IPS-NIHi11 (cell line): ENCODE data around the gene MED14.

Source experiments
- DNase-seq: peaks from one replicate; pipeline ENCODE4 v3.0.0; 2012; ENCODE audit warnings: mixed read lengths, low spot score

The MED14 gene

DNA sequence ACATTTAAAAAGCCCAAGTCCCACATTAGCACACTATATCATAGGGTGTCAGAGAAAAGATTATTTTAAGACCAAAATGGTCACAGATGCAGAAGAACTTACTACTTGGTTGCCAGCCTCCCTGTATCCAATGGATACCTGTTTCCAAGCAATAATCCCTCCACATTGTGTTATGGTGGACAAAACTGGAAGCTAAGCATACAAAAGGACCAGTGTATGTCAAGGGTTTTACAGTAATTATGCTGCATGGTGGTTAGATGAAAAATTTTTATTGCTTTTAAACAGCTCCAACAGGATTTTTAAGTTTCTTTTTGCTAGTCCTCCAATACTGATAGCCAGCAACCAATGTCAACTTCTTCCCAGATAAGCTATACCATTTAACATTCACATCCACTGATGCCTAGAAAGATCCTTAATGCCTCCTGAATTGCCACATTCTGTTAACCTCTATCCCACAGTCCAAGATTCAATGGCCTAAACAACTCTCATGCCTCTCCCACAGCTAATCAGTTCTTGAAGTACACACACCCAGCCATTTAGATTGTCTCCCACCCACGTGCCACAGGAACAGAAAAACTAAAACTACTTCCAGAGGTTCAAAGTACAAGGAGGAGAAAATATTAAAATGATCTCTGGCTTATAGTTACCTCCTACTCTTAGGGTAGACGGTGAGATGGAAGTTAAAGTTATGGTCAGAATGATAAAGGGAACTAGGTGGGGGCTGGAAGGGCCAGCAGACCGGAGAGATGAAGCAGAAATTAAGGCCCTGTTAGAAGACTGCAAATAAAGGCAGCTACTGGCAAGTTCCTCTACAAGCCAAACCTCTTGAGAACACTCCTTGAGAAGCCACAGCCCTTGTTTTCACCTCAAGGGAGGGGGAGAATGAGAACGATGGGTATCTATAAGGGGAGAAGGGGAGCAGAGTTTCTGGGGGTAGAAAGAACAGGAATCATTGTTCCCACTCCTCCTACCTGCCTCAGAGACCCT is 5.5 kb downstream of the MED14 start:
- DNase-seq: no peak

DNA sequence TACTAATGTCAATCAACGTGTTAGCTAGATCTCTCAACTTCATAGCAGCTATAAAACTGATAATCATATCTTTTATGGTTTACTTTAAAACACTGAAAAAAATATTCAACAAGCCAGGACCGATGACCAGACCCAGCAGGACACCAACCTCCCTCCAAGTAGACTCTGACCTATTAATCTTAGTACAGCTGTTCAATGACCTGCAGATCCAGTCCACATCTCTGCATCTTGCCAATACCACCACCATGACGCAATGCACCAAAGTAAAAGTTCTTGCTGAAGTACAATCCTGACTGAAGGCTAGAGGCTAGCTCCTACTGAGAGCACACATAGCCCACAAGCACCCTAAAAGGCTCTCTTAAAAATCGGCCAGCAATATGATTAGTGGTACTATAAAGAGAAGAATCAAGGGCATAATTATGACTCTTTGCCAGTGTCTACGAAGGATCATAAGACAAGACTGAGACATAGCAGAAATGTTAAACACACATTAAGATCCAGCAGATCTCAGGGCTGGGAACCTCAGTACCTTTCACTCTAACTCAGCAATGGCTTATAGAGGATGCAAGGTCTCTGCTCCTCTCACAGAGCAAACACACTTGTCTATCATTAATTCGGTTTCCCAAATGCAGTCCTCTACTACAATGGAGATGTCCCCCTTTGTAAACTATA is 7.6 kb downstream of the MED14 start:
- no peak for DNase-seq

DNA sequence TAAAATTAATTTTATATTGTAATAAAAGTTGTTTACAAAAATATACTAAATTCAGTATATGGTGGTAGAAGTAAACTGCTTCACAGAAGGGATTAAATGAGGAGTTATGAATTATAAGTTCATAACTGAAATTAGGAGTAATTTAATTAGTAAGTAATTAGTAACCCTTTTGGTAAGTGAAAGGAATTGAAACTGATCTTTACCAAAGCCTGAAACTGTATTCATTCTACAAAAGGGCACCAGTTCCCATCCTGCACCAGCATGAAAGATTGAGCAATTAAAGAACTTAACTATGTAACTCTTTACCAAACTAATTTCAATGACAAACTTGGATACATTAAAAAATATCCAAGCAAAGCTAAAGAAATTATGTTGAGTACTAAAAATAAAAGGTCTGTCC is 8.2 kb downstream of the MED14 start:
- DNase-seq: no peak

DNA sequence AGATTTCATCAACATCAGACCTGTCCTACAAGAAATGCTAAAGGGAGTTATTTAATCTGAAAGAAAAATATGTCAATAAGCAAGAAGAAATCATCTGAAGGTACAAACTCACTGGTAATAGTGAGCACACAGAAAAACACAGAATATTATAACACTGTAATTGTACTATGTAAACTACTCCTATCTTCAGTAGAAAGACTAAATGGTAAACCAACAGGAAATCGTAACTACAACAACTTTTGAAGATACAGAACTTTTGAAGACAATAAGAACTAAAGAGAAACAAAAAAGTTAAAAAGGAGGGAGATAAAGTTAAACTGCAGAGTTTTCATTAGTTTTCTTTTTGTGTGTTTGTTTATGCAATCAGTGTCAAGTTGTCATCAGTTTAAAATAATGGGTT is 12.4 kb downstream of the MED14 start:
- no peak for DNase-seq

DNA sequence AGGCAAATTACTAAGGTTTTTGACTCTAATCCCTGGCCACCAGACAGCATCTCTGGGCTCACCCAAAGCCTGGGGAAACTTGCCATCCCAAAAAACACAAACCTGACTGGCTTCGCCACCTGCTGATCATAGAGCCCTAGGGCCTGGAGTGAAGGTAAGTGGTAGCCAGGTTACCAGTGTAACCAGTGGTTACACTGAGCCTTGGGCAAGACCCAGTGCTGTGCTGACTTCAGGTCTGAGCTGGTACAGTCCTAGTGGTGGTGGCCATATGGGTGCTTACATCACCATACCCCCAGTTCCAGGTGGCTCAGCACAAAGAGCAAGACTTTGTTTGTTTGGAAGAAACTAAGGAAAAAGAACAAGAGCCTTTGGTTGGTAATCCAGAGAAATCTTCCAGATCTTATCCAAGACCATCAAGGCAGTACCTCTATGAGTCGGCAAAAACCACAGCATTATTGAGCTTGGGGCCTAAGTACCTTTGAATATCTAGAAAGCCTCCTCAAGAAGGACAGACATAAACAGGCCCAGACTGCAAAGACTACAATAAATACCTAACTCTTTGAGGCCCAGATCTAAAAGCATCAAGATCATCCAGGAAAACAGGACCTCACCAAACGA is 13.7 kb downstream of the MED14 start:
- DNase-seq: no peak

DNA sequence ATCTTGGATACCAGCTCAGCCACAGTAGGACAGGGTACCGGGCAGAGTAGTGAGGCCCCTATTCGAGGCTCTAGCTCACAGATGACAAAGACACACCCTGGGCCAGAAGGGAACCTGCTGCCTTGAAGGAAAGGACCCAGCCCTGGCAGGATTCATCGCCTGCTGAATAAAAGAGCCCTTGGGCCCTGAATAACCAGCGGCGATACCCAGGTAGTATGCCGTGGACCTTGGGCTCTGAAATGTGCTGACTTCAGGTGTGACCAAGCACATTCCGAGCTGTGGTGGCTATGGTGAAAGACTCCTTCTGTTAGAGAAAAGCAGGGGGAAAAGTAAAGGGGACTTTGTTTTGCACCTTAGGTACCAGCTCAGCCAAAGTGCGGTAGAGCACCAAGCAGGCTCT is 14.6 kb downstream of the MED14 start:
- DNase-seq: no peak

DNA sequence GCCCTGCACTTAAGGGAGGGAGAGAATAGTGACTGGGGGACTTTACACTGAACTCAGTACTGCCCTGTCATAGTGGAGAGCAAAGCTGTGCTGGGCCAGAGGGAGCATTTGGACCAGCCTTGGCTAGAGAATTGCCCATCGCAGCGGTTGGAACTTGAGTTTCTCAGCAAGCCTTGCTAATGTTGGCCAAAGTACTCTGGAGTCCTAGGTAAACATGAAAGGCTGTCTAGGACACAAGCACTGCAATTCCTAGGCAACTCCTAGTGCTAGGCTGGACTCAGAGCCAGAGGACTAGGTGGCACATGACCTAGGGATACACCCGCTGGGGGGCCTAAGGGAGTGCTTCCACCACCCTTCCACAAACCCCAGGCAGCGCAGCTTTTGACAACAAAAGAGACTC is 15.0 kb downstream of the MED14 start:
- DNase-seq: no peak

DNA sequence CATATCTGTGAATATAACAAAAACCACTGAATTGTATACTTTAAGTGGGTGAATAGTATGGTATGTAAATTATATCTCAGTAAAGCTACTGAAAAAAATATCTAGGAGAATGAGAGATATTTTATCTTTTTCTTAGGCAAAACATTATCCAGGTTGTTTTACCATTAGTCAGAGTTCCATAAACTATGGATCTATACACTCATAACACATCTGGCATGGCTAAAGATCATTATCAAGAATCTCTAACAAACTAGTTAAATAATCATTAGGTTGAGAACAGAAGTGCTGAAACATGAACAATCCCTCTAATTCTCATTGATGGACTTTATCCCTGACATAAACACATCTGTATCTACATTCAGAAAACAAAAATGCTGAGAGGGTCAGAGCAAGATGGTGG is 15.6 kb downstream of the MED14 start:
- no peak for DNase-seq

DNA sequence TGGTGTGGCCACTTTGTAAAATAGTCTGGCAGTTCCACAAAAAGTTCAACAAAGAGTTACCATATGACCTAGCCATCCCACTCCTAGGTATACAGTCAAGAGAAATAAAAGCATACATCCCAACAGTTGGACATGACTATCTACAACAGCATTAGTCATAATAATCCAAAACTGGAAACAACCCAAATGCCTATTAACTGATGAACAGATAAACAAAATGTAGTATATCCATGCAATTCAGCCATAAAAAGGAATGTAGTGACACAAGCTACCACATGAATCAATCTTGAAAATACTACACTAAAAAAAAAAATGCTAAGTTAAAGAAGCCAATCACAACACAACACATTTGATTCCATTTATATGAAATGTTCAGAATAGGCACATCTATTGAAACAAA is 16.1 kb downstream of the MED14 start:
- DNase-seq: no peak

DNA sequence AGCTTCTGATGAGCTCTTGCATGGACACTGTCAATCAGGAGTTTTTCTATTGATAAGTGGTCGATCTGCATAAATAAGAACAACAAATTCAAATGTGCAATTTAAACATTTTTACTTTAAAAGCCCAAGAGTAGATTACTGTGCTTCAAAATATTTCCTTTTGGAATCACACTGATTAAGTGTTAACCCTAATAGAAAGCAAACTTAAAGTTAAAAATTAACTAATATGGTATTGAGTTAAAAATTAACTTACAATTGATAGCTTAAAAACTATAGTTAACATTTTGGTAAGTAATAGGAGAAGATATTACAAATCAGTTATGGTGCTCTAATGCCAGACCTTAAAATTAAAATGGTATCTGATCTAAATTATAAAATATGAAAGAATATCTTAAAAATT is 25.9 kb downstream of the MED14 start:
- no peak for DNase-seq

DNA sequence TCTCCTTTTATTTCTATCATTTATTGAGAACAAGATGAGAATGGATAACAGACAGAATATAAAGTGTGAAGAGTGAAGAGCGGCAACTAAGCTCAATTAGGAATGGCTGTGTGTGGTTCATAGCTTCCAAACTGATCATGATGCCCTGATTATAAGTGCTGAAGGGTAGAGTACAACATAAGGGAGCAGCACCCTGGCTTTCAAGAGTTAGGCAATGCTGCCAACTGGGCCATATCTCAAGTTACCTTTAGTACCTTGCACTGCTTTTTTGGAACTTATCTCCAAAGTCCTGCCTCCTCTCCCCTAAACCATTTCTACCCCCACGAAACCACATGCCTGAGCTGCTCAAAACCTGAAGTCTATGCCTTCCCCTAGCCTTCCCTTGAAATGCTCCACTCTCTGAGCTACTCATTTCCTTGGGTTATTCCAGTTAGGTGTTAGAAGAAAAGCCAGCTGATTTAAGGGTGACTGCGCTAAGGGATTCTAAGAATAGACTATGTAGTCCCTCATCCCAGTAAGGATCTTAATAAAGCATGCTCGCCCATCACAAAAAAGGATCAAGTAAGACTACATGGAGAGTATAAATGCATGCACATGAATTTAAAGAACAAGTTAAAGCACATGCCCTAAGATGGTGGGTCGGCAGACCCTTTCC is 29.6 kb downstream of the MED14 start:
- DNase-seq: no peak

DNA sequence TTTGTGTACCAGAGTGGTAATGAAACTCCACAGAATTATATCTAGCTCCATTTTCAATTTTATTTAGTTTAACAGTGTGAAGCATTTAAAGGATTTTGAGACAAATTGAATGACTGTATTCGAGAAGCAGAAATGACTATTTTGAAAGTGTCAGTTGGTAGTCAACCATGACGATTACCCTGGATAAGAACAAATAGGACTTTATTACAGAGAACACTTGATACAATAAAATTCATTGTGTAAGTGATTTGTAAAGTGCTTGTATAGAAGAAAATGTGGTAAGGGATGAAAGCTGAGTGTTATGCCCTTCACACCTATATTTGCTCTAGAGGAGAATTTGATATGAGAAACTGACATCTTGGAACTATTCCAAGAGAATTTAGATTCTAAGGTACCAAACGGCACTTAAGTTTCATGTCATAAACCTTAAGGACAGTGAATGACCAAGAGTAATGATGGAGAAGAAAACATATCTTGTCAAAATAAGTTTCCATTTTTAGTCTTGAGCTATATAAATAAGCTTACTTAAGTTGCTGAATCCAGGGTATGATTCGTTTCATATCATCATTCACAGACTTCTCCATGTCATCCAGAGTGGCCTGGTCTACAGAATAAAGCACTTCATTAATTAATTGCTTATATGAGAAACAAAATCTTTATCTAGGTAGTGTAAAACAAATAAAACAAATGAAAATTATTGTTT is 34.6 kb downstream of the MED14 start:
- DNase-seq: no peak

DNA sequence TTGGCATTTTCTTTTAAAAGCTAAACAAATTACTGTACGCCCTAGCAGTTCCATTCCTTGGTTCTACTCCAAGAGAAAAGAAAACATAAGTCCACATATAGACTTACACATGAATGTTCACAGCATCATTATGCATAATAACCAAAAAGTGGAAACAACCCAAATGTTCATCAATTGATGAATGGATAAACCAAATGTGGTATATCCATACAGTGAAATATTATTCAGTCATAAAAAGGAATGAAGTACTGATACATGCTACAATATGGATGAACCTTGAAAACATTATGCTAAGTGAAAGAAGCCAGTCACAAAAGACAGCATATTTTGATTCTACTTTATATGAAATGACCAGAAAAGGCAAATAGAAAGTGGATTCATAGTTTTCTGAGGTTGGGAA is 36.5 kb downstream of the MED14 start:
- no peak for DNase-seq

DNA sequence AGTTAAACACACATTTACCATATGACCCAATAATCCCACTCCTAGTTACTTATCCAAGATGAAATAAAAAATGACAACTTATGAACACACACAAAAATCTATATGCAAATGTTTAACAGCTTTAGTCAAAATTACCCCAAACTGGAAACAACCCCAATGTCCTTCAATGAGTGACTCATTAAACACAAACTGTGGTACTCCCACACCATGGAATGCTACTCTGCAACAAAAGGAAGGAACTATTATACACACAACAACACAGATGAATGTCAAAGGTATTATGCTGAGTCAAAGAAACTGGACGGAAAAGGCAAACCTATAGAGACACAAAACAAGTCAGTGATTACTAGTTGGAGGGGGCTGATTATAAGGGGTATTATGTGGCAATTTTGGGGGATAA is 40.5 kb downstream of the MED14 start:
- DNase-seq: no peak

DNA sequence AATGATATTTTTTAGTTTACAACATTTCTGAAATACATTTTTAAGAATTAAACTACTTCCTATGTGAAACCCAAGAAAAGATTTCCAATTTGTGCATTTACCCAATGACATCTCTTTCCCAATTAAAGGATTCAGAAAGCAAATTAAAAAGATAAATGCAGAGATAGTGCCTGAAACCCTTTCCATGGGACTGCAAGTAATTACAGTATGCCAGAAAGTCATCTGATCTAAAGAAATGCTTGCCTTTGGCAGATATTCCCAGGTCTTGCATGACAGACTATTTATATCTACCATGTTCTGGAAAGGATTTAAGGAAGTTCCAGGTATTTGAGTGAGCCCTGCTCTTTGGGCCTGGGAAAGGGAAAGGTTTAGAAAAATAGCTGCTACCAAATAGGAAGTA is 46.4 kb downstream of the MED14 start:
- no peak for DNase-seq

DNA sequence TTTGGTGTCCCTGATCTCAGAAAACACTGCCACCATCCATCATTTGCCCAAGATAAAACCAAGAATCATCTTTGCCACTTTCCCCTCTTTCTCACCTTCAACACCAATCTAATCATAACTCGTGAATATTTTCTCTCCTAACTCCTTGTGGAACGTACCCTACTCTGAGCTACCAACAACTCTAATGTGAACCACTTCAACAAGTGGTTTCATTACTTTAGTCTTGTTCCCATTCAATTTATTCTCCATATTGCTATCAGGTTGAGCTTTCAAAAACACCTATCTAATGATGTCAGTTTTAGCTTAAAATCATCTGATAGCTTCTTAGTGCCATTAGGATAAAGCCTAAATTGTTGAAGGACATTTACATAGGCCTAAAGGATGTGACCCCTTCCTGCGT is 48.2 kb downstream of the MED14 start:
- no peak for DNase-seq

DNA sequence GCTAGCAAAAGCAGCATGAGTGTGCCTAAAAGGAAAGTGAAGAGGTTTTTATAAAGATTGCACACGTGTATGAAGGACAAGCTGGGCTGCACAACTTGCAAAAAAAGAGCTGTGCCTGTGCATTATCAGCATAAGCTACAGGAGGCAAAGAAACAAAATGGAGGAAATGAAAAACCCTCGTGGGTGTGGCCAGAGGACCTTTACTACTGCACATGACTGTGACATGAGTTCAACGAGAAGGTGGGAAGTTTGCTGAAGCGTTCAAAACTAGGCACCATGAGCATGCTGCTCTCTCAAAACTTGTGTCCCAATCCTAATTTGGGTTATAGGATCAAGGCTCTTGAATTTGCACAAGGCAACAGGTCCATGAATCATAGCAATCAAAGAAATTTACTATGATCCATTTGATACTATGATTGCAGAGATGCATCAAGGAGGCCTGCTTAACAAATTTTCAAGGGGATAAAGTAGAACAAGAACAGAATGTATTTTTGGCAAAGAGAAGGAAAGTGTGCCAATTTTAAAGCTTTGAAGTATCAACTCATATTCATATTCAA is 49.9 kb downstream of the MED14 start:
- no peak for DNase-seq

DNA sequence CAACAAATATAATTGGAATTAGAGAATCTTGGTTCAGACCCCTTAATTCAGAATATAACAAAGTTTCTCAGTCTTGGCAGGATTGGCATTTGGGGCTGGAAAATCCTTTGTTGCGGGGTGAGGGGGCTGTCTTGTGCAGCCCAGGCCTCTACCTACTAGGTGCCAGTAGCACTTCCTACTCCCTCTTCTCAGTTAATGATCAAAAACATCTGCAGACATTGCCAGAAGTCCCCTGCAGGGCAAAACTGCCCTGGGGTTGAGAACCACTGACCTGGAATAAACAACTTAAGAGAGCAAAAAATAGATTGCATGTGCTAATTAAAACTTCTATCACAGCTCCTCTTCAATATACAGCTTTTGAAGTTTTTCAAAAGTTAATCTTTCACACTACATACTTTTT is 51.2 kb downstream of the MED14 start:
- DNase-seq: no peak

DNA sequence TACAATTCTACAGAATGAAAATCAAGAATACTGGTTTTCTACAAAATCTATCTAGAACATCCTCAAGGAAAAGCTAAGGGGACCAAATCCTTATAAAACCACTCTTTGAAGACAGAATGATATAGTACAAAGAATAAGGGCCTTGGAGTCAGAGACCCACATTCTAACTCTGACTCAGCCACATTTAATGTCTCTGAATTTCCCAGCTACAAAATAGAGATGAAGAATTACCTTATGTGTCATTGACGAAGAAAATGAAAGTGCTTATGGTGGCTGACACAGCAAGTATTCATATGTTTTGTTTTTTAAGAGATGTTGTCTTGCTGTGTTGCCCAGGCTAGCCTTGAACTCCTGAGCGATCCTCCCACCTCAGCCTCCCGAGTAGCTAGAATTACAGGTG is 52.1 kb downstream of the MED14 start:
- no peak for DNase-seq

DNA sequence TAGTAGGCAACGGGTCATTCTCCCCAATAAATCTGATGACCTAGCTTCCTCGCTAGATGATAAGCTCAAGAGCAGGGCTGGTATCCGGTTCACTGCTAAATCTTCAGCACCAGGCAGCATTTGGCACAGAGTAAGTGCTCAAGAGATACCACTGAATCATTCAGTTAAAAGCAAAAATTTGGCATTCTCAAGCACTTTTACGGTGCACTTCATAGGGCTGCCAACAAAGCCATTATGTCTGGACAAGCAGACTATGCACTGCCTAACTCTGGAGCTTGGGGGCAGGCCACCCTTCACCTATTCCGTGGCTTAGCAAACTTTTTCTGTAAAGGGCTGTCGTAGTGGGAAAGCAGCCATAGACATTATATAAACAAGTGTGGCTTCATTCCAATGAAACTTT is 64.2 kb downstream of the MED14 start:
- no peak for DNase-seq

DNA sequence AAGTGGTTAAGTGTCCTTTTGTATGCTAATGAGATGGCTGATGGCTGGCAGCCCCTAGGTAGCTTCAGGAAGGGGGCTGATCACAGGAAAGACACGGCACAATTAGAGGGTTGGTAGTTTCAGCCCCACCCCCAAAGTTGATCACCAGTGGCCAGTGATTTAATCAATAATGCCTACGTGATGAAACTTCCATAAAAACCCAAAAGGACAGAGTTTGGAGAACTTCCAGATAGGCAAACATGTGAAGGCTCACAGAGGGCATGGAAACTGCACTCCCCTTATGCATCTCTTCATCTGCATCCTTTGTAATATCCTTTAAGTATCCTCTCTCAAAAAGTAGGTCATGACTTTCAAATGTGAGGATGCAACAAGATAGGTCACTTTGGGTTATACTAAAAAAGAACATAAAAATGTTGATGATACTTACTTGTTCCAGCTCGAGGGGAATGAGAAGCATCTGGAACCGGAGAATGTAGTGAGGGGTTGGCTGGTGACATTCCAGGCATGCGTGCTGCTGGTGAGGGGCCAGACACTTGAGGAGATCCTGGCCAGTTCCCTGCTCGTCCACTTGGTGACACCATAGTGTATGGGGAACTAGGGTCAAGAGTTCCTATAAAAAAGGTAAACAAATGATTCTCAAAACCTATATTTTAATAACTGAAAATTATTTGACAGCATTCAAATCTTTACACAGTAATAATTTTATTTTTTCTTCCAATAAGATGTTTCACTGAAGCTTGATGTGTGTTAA is 71.3 kb downstream of the MED14 start:
- peak; percentile 41 for DNase-seq
